Chondrocyte (in vitro differentiated cells): ENCODE measurements around the gene KRTAP10-10. TPM values are rescaled to one million over a fixed set of nuclear protein-coding genes. Genes with fewer than 3 reads are reported as not detected.

ENCODE experiments used
- DNase-seq: peaks from one replicate; pipeline ENCODE4 v3.0.0; 2021; ENCODE audit warnings: mixed read lengths, low spot score
- H3K27ac Mint-ChIP-seq: one replicate; pipeline ENCODE4 v1.8.0; 2021; ENCODE audit warnings: mild to moderate bottlenecking, moderate library complexity, mixed read lengths; ENCODE audit not compliant: unreplicated experiment
- H3K27me3 Mint-ChIP-seq: 2 replicates; pipeline ENCODE4 v1.8.0; 2021; ENCODE audit warnings: low read depth, mixed read lengths
- H3K36me3 Mint-ChIP-seq: 2 replicates; pipeline ENCODE4 v1.8.0; 2021; ENCODE audit warnings: low read depth, mixed read lengths
- H3K4me1 Mint-ChIP-seq: 2 replicates; pipeline ENCODE4 v1.8.0; 2021; ENCODE audit warnings: low read depth, mild to moderate bottlenecking, mixed read lengths
- H3K4me3 Mint-ChIP-seq: one replicate; pipeline ENCODE4 v1.8.0; 2021; ENCODE audit warnings: mild to moderate bottlenecking, moderate library complexity, mixed read lengths; ENCODE audit not compliant: unreplicated experiment
- H3K9me3 Mint-ChIP-seq: 2 replicates; pipeline ENCODE4 v1.8.0; 2021; ENCODE audit warnings: low read depth, mixed read lengths
- CTCF ChIP-seq: fragments of 200-600 bp; sonication (generic); IDR thresholded peaks from 2 replicates; pipeline ENCODE4 v1.5.0; 2021; ENCODE audit warnings: antibody characterized with exemption, mild to moderate bottlenecking, moderate library complexity
- total RNA-seq: library from RNA; stranded (reverse); gene quantifications from 3 replicates; pipeline ENCODE4 v1.2.1, GENCODE V29; 2021

The KRTAP10-10 gene
- total RNA-seq, 1 donor from 2014 or later, result not detected

- Mint-ChIP-seq H3K4me3 (no peak overlapping the region), H3K9me3 (peaks cover 18% of the 10 kb centered on the region), H3K27ac (no peak overlapping the region), H3K36me3 (peaks cover 6% of the 10 kb centered on the region), H3K27me3 (peaks cover 69% of the 10 kb centered on the region), H3K4me1 (no peaks in the 10 kb centered on the region)
- DNase-seq, result peak; percentile 61
- no peak for TF ChIP-seq CTCF
Measured at GRCh38 chr21:44601596-44602462, 35.3 kb upstream of the KRTAP10-10 start.

GRCh38 chr21:44602463-44602850 lies 34.7 kb upstream of the KRTAP10-10 start:
- peaks cover 18% of the 10 kb centered on the region for H3K9me3 Mint-ChIP-seq
- no peak for DNase-seq
- TF ChIP-seq CTCF, result no peak
- H3K27me3 Mint-ChIP-seq, result peaks cover 66% of the 10 kb centered on the region
- no peak overlapping the region for H3K27ac Mint-ChIP-seq
- peaks cover 6% of the 10 kb centered on the region for H3K36me3 Mint-ChIP-seq
- H3K4me1 Mint-ChIP-seq, result no peaks in the 10 kb centered on the region
- H3K4me3 Mint-ChIP-seq, result no peak overlapping the region

- H3K4me1 Mint-ChIP-seq, result no peaks in the 10 kb centered on the region
- DNase-seq, result no peak
- TF ChIP-seq CTCF, result no peak
- H3K36me3 Mint-ChIP-seq, result peaks cover 6% of the 10 kb centered on the region
- no peak overlapping the region for H3K27ac Mint-ChIP-seq
- peaks cover 65% of the 10 kb centered on the region for H3K27me3 Mint-ChIP-seq
- H3K9me3 Mint-ChIP-seq, result peaks cover 13% of the 10 kb centered on the region
- no peak overlapping the region for H3K4me3 Mint-ChIP-seq
Measured at GRCh38 chr21:44603109-44603875, 33.9 kb upstream of the KRTAP10-10 start.

- no peak for DNase-seq
- H3K4me3 Mint-ChIP-seq, result no peak overlapping the region
- H3K4me1 Mint-ChIP-seq, result no peaks in the 10 kb centered on the region
- peaks cover 10% of the 10 kb centered on the region for H3K9me3 Mint-ChIP-seq
- TF ChIP-seq CTCF, result no peak
- H3K36me3 Mint-ChIP-seq, result peaks cover 3% of the 10 kb centered on the region
- H3K27ac Mint-ChIP-seq, result no peak overlapping the region
- peaks cover 61% of the 10 kb centered on the region for H3K27me3 Mint-ChIP-seq
Measured at GRCh38 chr21:44603911-44604310, 33.2 kb upstream of the KRTAP10-10 start.

- Mint-ChIP-seq H3K27me3 (peaks cover 45% of the 10 kb centered on the region), H3K4me3 (no peak overlapping the region), H3K4me1 (no peaks in the 10 kb centered on the region), H3K36me3 (peaks cover 5% of the 10 kb centered on the region), H3K9me3 (peaks cover 28% of the 10 kb centered on the region), H3K27ac (no peak overlapping the region)
- TF ChIP-seq CTCF, result no peak
- DNase-seq, result no peak
Measured at GRCh38 chr21:44606495-44606894, 30.7 kb upstream of the KRTAP10-10 start.
